Testis (tissue), 3 donors: ENCODE measurements around the gene SEC61A2. TPM values are rescaled to one million over a fixed set of nuclear protein-coding genes. Genes with fewer than 3 reads are reported as not detected.

ENCODE experiments used
- DNase-seq: peaks from one replicate; pipeline ENCODE4 v3.0.0-alpha.2; 2019
- H3K27ac ChIP-seq, 2 donors: fragments of 200-600 bp; sonication (generic); one replicate each; pipeline ENCODE4 v1.5.1; 2019
- H3K27me3 ChIP-seq: fragments of 200-600 bp; sonication (generic); one replicate; pipeline ENCODE4 v1.5.1; 2019
- H3K36me3 ChIP-seq: fragments of 200-600 bp; sonication (generic); one replicate; pipeline ENCODE4 v1.5.1; 2017; ENCODE audit warnings: low read depth; ENCODE audit errors: missing control alignments
- H3K4me1 ChIP-seq: fragments of 200-600 bp; sonication (generic); one replicate; pipeline ENCODE4 v1.5.1; 2019
- H3K4me3 ChIP-seq, 2 donors: fragments of 200-600 bp; sonication (generic); one replicate each; pipeline ENCODE4 v1.5.1; 2017 to 2019
- H3K9me3 ChIP-seq: fragments of 200-600 bp; sonication (generic); one replicate; pipeline ENCODE4 v1.5.1; 2017
- POLR2A ChIP-seq: fragments of 450-650 bp; IDR thresholded peaks from one replicate; pipeline ENCODE4 v1.6.1; 2017; ENCODE audit warnings: antibody characterized with exemption, mild to moderate bottlenecking, moderate library complexity
- WGBS, 2 donors: methylation state at CpG; one replicate each; pipeline ENCODE4 v1.1.5; 2018; 5-methylcytosine and 5-hydroxymethylcytosine counted together
- intact Hi-C: fragments of 100-400 bp; cut with DNase I; formaldehyde crosslinking; loops from one replicate; pipeline ENCODE4 v1.15.1; 2023; ENCODE audit warnings: low total_unique reads
- polyA plus RNA-seq: library from polyadenylated mRNA; stranded (reverse); fragments of 350-450 nt; fragmentation: Illumina TruSeq; extraction: RNeasy Lipid Tissue Mini Kit (QIAGEN cat#74804); gene quantifications from one replicate; pipeline ENCODE4 v1.2.3, GENCODE V29; 2014; ENCODE audit warnings: low read depth, low replicate concordance; ENCODE audit not compliant: insufficient read depth
- total RNA-seq, 2 donors: library from RNA; depleted of rRNA; stranded (reverse); fragments of >200 nt; gene quantifications; one replicate each; pipeline ENCODE4 v1.2.3, GENCODE V29; 2016
- TF ChIP-seq, protein P1 (sequence below), 3 experiments: fragments of 450-650 bp in 2 of 3; fragments of 200-600 bp in 1 of 3; sonication (generic) in 1 of 3; IDR thresholded peaks; one replicate each; pipeline ENCODE4 v1.5.1; 2016 to 2019; ENCODE audit warnings: antibody characterized with exemption in 3 of 3, mild to moderate bottlenecking in 2 of 3, moderate library complexity in 1 of 3

Gene SEC61A2
- total and polyA plus RNA-seq, 3 donors from 2014 or later = 28.6 to 57.5 (median 46.4) TPM

DNA sequence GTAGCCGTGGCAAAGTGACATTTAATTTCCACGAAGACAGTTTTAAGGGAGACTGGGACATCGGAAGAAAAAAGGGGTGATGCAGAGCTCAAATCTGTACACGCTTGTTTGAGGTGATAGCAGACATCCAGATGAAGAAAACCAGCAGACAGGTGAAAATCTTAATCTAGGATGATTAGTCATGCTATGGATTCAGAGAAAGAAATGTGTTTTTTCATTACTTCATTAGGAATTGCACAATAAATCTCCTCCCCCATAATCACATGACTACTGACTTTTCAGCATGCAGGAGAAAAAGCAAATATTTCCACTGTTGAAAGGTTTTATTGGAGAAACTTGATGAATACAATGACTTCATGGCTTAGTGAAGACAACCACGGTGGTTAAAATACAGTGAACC lies 63.7 kb downstream of the SEC61A2 start:
- Histone ChIP-seq H3K36me3 (no peaks in the 10 kb centered on the region), H3K27me3 (no peaks in the 10 kb centered on the region), H3K27ac (no peak overlapping the region), H3K9me3 (no peaks in the 10 kb centered on the region), H3K4me3 (no peak overlapping the region), H3K4me1 (peaks cover 5% of the 10 kb centered on the region)
- DNase-seq = no peak
- no peak for TF ChIP-seq POLR2A
- TF ChIP-seq, protein P1, sequence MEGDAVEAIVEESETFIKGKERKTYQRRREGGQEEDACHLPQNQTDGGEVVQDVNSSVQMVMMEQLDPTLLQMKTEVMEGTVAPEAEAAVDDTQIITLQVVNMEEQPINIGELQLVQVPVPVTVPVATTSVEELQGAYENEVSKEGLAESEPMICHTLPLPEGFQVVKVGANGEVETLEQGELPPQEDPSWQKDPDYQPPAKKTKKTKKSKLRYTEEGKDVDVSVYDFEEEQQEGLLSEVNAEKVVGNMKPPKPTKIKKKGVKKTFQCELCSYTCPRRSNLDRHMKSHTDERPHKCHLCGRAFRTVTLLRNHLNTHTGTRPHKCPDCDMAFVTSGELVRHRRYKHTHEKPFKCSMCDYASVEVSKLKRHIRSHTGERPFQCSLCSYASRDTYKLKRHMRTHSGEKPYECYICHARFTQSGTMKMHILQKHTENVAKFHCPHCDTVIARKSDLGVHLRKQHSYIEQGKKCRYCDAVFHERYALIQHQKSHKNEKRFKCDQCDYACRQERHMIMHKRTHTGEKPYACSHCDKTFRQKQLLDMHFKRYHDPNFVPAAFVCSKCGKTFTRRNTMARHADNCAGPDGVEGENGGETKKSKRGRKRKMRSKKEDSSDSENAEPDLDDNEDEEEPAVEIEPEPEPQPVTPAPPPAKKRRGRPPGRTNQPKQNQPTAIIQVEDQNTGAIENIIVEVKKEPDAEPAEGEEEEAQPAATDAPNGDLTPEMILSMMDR (IDR thresholded peaks at IDR 0.05) = no peak
- whole genome bisulfite sequencing, 2 donors = 76 to 79% methylated on average over 5 of the region's 5 CpGs
- intact Hi-C loops = no loop called here

GRCh38 chr10:12194752-12195271 lies 65.3 kb downstream of the SEC61A2 start:
- intact Hi-C loops = no loop called here
- 1 to 4% methylated on average over 27 of the region's 27 CpGs for WGBS, 2 donors
- DNase-seq = peak; percentile 45
- H3K36me3 ChIP-seq = no peaks in the 10 kb centered on the region
- peak overlapping the region; percentile 94 to 95 for H3K27ac ChIP-seq
- no peak for TF ChIP-seq POLR2A
- TF ChIP-seq, protein P1 (IDR thresholded peaks at IDR 0.05) = no peak
- no peaks in the 10 kb centered on the region for H3K27me3 ChIP-seq
- peaks cover 5% of the 10 kb centered on the region for H3K4me1 ChIP-seq
- no peaks in the 10 kb centered on the region for H3K9me3 ChIP-seq
- H3K4me3 ChIP-seq = peak overlapping the region; percentile 75 to 91

DNA sequence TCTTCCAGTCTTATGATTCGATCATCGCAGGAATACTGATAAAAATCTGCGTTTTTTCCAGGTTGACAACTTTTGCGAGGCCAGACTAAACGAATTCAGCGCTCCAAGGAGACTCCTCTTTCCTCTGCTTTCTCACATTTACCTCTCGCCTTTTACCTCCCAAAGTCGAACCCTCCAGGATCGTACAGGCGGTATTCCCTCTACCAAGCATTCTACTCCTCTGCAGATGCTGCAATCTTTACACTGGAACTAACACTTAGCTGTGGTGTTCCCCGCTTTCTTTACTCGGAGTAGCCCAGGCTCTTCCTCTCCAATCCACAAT lies 65.8 kb downstream of the SEC61A2 start:
- Histone ChIP-seq H3K4me1 (peaks cover 5% of the 10 kb centered on the region), H3K27me3 (no peaks in the 10 kb centered on the region), H3K9me3 (no peaks in the 10 kb centered on the region), H3K27ac (peak overlapping the region; percentile 94 to 95), H3K4me3 (peak overlapping the region; percentile 75 to 91), H3K36me3 (no peaks in the 10 kb centered on the region)
- no peak for TF ChIP-seq POLR2A
- TF ChIP-seq, protein P1 (IDR thresholded peaks at IDR 0.05) = no peak
- WGBS, 2 donors = 0 to 1% methylated on average over 12 of the region's 12 CpGs
- no peak for DNase-seq
- intact Hi-C loops = no loop called here

DNA sequence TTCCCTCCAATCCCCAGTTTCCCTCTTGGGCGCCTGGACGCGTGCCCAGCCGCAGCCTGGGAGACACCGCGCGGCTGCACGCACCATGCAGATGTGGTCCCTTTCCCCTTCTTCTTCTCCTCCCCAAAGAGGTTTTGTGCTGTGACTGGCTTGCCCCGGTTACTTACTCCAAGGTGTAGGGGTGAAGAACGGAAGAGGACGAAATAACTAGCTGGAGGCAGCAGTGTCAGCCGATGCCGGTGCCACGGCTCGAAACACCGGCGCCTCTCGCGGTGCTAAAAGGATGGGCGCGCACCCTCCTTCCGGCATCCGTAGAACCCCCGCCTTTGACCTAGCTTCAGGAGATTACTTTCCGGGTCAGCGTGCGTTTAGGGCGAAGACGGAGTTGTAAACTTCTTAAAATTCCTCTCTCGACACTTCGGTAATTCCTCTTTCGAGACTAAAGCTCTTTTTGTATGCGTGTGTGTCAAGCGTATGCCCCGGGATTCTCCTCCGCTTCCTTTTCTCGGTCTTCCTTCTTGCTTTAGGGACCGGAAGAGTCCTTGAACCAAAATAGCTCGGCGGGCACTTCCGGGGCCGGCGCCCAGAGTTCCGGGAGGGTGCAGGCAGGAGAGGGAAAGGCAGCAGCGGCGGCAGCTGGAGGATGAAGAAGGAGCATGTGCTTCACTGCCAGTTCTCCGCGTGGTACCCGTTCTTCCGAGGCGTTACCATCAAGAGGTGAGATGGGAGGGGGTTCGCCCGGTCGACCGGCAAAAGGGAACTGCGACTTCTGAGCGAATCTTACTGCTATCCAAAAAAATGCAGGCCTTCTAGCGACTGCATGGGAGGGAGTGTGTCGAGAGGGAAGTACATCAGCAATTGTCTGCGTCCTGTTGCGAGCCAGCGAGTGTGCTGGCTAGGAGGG lies 66.4 kb downstream of the SEC61A2 start, which contains the start of the genes CDC123 and NUDT5:
Gene CDC123 (plus strand): TSS at position 586 of the 904 bp plus-strand sequence. CDS start 58 bp downstream, at position 644.
Gene NUDT5 (minus strand): TSS at position 289 of the 904 bp plus-strand sequence. CDS start 9,600 bp downstream, outside the sequence.
- WGBS, 2 donors = 0% methylated on average over 57 to 62 of the region's 62 CpGs
- DNase-seq = peak; percentile 95
- TF ChIP-seq, protein P1 (IDR thresholded peaks at IDR 0.05) = peak in 2 of 3 experiments; percentile 5 to 16
- TF ChIP-seq POLR2A = no peak
- no peaks in the 10 kb centered on the region for H3K36me3 ChIP-seq
- peaks cover 5% of the 10 kb centered on the region for H3K4me1 ChIP-seq
- H3K27me3 ChIP-seq = no peaks in the 10 kb centered on the region
- H3K4me3 ChIP-seq = peak within 1 kb of the TSS; percentile 75 to 91
- no peaks in the 10 kb centered on the region for H3K9me3 ChIP-seq
- peak within 1 kb of the TSS; percentile 94 to 95 for H3K27ac ChIP-seq
- intact Hi-C loops = no loop called here
